Fibroblast of the aortic adventitia (primary cell): ENCODE results near the gene ASB13. TPM values are rescaled to one million over a fixed set of nuclear protein-coding genes. Genes with fewer than 3 reads are reported as not detected.
A peak's percentile ranks its signal among the peaks of the same experiment; 100 is the strongest.
"Not testable (repeated sequence)": the region's sequence is repeated elsewhere in the genome, so short reads cannot be mapped to it uniquely, and the experiment has no call there.

Source experiments
- DNase-seq: peaks from one replicate; pipeline ENCODE4 v3.0.0-alpha.2; 2010; ENCODE audit warnings: low read depth
- H3K4me3 ChIP-seq: 2 replicates; pipeline ENCODE4 v1.5.1; 2011; ENCODE audit warnings: low read depth, mild to moderate bottlenecking, control low read depth, low read length, moderate library complexity
- total RNA-seq: library from RNA; depleted of rRNA; stranded (reverse); fragments of >200 nt; gene quantifications from 2 replicates; pipeline ENCODE4 v1.2.3, GENCODE V29; 2012; ENCODE audit warnings: low replicate concordance
- TF ChIP-seq, protein P1 (sequence below): IDR thresholded peaks from 2 replicates; pipeline ENCODE4 v1.5.1; 2011; ENCODE audit warnings: mild to moderate bottlenecking, low read length, control low read depth, inconsistent platforms; ENCODE audit not compliant: insufficient read depth

ASB13 gene
- total RNA-seq, 1 donor = 8.4 TPM

DNA sequence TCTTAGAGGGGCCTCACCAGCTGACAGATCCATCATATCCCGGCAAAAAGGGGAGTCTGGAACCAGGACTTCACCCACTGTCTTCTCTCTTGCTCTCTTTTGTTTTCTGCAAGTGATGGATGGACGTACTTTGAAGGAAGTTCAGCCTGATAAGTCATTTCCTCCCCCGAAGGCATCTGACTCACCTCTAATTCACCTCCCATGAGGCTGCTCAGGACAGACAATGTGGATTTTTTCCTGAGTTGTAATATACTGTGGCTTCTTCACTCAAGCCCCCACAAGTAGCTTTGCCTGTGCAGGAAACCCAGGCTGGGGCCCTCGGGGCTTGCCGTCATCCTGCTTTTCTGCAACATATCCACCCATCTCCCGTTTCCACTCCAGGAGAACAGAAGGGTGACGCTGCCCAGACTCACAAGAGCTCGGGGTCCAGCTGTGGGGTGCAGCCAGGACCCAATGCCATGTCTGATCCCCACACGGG lies 70.4 kb downstream of the ASB13 start:
- peak; percentile 84 for DNase-seq
- no peak overlapping the region for H3K4me3 ChIP-seq
- TF ChIP-seq, protein P1, sequence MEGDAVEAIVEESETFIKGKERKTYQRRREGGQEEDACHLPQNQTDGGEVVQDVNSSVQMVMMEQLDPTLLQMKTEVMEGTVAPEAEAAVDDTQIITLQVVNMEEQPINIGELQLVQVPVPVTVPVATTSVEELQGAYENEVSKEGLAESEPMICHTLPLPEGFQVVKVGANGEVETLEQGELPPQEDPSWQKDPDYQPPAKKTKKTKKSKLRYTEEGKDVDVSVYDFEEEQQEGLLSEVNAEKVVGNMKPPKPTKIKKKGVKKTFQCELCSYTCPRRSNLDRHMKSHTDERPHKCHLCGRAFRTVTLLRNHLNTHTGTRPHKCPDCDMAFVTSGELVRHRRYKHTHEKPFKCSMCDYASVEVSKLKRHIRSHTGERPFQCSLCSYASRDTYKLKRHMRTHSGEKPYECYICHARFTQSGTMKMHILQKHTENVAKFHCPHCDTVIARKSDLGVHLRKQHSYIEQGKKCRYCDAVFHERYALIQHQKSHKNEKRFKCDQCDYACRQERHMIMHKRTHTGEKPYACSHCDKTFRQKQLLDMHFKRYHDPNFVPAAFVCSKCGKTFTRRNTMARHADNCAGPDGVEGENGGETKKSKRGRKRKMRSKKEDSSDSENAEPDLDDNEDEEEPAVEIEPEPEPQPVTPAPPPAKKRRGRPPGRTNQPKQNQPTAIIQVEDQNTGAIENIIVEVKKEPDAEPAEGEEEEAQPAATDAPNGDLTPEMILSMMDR = no peak

DNA sequence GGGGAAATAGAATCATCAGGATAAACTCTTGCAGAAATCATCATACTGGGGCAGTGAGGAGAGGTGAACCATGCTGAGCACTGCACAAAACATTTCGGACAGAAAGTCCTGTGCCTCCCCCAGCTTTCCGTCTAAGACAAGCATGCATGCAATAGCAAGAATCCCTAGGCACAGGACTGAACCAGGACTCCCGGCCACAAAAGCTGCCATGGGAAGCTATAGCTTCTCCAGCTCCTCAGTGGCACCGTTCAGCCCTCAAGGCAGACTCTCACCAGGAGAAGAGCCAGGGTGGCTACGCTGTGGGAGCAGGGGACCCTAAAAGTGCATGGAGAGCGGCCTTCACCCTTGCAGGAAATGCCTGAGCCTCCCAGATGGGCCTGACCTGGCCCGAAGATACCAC lies 70.8 kb downstream of the ASB13 start:
- H3K4me3 ChIP-seq = no peak overlapping the region
- DNase-seq = no peak
- TF ChIP-seq, protein P1 = no peak

DNA sequence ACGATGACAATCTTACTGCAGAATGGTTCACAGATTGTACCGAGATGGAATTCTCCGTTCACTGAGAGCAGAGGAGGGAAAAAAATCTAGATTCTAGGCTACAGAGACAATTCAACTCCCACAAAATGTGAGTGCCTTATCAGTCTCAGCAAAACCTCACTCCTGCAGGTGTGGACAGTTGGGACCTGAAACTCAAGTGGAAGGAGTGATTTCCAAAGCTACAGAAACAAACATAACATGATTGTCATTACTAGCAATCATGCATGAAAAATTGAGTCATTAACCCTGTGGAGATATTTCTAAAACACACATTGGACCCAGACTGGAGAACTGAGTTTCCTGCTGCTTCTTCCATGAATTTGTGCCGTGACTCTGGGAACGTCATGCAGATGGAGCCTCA lies 71.3 kb downstream of the ASB13 start:
- DNase-seq = no peak
- no peak overlapping the region for H3K4me3 ChIP-seq
- TF ChIP-seq, protein P1 = no peak

DNA sequence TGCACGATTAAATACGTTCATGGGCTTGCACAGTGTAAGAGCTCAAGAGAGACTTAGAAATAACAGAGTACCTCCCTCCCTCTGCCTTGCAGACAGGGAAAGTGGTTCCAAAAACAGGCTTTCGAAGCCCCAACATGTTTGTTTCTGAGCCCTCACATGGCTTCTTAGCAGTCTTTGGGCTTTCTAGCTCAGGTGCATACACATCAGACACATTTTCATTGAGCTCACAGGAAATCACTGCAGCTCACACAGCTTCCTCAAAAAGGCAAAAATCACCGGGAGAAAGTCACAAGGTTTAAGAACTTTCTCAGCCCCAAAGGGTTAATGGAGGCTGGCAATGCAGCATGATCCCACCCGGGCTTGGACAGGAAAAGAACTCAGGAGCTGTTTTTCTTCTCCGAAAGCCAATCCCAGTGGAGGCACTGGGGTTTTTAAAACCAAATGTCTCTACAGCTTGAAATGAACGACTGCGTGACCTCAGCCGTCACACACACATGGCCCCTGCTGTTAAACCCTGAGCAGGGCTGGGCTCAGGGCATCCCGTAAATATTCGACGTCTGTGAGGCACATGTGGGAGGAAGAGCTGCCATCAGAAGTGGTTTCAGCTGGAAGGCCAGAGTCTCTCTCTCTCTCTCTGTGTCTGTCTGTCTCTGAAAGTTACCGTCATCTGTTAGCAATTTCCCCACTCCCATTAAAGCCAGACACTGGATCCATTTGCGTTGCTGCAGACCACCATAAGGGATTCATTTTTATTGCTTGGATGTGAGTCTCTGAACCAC lies 71.9 kb downstream of the ASB13 start:
- no peak overlapping the region for H3K4me3 ChIP-seq
- DNase-seq = no peak
- TF ChIP-seq, protein P1 = no peak

DNA sequence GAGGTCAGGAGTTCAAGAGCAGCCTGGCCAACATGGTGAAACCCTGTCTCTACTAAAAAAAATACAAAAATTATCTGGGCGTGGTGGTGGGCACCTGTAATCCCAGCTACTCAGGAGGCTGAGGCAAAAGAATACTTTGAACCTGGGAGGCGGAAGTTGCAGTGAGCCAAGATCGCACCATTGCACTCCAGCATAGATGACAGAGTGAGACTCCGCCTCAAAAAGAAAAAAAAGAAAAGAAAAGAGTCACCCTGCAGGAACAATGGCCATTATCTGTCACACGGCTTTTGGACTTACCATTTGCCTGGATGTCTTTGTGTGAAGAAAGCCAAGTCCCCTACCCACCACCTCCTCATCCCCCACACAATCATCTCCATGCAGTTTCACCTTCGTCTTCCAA lies 73.0 kb downstream of the ASB13 start:
- not testable (repeated sequence) for DNase-seq, H3K4me3 ChIP-seq

DNA sequence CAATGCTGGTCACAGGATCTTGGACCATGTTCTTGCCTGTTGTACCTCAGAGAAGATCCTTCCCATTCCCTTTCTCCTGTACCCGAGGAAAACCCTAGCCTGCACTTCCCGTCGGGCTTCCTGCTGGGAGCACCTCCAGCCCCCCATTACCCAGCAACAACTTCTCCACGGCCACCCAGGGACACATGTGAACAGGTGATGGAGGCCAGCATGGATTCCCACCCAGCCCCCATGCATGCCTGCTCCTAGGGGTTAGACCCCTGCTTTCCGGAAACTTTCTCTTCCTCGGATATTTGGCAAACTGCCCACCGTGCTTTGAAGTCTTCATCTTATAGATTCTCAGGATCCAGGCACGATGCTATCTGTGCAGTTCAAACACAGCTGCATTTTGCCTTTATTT lies 74.3 kb downstream of the ASB13 start:
- no peak overlapping the region for H3K4me3 ChIP-seq
- no peak for DNase-seq
- TF ChIP-seq, protein P1 = no peak

DNA sequence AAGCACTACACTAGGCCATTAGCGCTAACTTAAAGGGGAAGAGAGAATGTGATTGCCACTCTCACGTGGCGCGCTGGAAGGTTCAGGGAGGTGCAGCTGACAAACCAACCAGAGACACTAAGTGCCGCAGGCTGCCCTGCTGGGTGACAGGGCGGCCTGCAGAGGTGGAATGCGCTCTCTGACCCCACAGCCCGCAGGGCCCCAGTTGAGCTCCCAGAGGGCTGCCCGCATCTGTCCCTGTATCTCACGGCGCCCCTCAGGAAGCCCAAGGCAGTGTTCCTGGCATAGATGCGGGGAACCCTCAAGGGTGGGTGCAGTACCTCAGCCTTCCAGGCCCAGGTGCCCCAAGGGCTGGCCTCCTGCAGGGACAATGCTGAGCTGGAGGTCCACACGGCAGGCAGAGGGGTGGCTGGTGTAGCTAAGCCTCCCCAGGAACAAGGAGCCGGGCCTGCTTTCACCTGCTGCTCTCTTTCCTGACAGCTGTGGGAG lies 75.0 kb downstream of the ASB13 start:
- TF ChIP-seq, protein P1 = no peak
- DNase-seq = no peak
- H3K4me3 ChIP-seq = no peak overlapping the region
